Prostate gland (tissue), 2 donors: ENCODE results near the gene BABAM2.

Experiments
- POLR2A ChIP-seq: fragments of 450-650 bp; IDR thresholded peaks from one replicate; pipeline ENCODE4 v1.6.1; 2016; ENCODE audit warnings: antibody characterized with exemption, mild to moderate bottlenecking
- POLR2AphosphoS5 ChIP-seq: sonication (generic); formaldehyde crosslinking; IDR thresholded peaks from one replicate; pipeline ENCODE4 v1.6.1; 2017; ENCODE audit warnings: antibody characterized with exemption
- TF ChIP-seq, protein P1 (sequence below), 4 experiments: fragments of 200-600 bp in 2 of 4; fragments of 450-650 bp in 2 of 4; sonication (generic) in 2 of 4; IDR thresholded peaks; 1 replicate in 3 of 4; 2 replicates in 1 of 4; pipeline ENCODE4 v1.5.1; 2016 to 2019; ENCODE audit warnings: antibody characterized with exemption in 4 of 4, mild to moderate bottlenecking in 2 of 4, moderate library complexity in 2 of 4

DNA sequence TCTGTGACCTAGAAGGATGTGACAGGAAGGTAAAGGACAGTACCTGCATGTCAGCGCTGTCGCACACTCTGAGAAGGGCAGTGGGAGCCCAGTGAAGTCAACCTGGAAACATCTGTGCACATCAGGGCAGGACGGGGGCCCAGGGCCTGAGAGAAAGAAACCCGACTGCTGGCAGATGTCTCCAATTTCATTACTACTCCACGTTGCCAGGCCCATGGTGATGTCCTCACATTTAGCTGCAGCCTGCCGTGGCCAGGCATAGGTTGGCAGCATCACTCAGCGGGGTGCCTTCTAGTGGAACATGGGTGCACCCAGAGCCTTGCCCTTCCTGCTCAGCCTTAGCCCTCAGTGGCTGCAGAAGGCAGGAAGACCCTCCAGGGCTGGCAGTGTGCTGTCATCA, 429.8 kb downstream of the BABAM2 start:
- no peak for TF ChIP-seq POLR2A
- TF ChIP-seq, protein P1, sequence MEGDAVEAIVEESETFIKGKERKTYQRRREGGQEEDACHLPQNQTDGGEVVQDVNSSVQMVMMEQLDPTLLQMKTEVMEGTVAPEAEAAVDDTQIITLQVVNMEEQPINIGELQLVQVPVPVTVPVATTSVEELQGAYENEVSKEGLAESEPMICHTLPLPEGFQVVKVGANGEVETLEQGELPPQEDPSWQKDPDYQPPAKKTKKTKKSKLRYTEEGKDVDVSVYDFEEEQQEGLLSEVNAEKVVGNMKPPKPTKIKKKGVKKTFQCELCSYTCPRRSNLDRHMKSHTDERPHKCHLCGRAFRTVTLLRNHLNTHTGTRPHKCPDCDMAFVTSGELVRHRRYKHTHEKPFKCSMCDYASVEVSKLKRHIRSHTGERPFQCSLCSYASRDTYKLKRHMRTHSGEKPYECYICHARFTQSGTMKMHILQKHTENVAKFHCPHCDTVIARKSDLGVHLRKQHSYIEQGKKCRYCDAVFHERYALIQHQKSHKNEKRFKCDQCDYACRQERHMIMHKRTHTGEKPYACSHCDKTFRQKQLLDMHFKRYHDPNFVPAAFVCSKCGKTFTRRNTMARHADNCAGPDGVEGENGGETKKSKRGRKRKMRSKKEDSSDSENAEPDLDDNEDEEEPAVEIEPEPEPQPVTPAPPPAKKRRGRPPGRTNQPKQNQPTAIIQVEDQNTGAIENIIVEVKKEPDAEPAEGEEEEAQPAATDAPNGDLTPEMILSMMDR (IDR thresholded peaks at IDR 0.05) = no peak
- no peak for TF ChIP-seq POLR2AphosphoS5
